Activated B cell treated with CpG ODN at 0.5 μM for 24 hours (primary cell): ENCODE data around the gene SLC16A7. TPM values are rescaled to one million over a fixed set of nuclear protein-coding genes. Genes with fewer than 3 reads are reported as not detected.

ENCODE experiments used
- ATAC-seq: fragments of 200-7000 bp; cut with Tn5 transposase; one replicate; pipeline ENCODE4 v1.10.0; 2021; ENCODE audit warnings: low read depth, mild to moderate bottlenecking, moderate library complexity
- CTCF ChIA-PET: fragments of 350-600 bp; sonication (Branson Sonifier 250); formaldehyde crosslinking; loops from one replicate; lab custom pipeline; 2021; ENCODE audit warnings: antibody characterized with exemption; lab: Charles Lee
- POLR2A ChIA-PET: fragments of 350-600 bp; sonication (Branson Sonifier 250); formaldehyde crosslinking; loops from one replicate; lab custom pipeline; 2021; ENCODE audit warnings: antibody characterized with exemption; lab: Charles Lee
- DNase-seq: peaks from one replicate; pipeline ENCODE4 v3.0.0; 2022
- H3K27ac Mint-ChIP-seq: one replicate; pipeline ENCODE4 v1.8.0; 2020; ENCODE audit warnings: mixed read lengths
- H3K27me3 Mint-ChIP-seq: one replicate; pipeline ENCODE4 v1.8.0; 2021; ENCODE audit warnings: mixed read lengths
- H3K36me3 Mint-ChIP-seq: one replicate; pipeline ENCODE4 v1.8.0; 2021; ENCODE audit warnings: low read depth, mixed read lengths
- H3K4me1 Mint-ChIP-seq: one replicate; pipeline ENCODE4 v1.8.0; 2021; ENCODE audit warnings: mixed read lengths
- H3K4me3 Mint-ChIP-seq: one replicate; pipeline ENCODE4 v1.8.0; 2020; ENCODE audit warnings: mild to moderate bottlenecking, mixed read lengths
- H3K9me3 Mint-ChIP-seq: one replicate; pipeline ENCODE4 v1.8.0; 2020; ENCODE audit warnings: mixed read lengths
- intact Hi-C: fragments of 100-400 bp; cut with micrococcal nuclease; formaldehyde crosslinking; loops from one replicate; pipeline ENCODE4 v1.15.1; 2024
- total RNA-seq: library from RNA; stranded (reverse); gene quantifications from 2 replicates; pipeline ENCODE4 v1.2.3, GENCODE V29; 2022
- TF ChIP-seq, protein P1 (sequence below): fragments of 200-600 bp; IDR thresholded peaks from one replicate; pipeline ENCODE4 v1.8.0; 2022; ENCODE audit warnings: antibody characterized with exemption, mild to moderate bottlenecking

Gene SLC16A7
- total RNA-seq, 1 donor from 2014 or later: 22.4 TPM

- TF ChIP-seq, protein P1, sequence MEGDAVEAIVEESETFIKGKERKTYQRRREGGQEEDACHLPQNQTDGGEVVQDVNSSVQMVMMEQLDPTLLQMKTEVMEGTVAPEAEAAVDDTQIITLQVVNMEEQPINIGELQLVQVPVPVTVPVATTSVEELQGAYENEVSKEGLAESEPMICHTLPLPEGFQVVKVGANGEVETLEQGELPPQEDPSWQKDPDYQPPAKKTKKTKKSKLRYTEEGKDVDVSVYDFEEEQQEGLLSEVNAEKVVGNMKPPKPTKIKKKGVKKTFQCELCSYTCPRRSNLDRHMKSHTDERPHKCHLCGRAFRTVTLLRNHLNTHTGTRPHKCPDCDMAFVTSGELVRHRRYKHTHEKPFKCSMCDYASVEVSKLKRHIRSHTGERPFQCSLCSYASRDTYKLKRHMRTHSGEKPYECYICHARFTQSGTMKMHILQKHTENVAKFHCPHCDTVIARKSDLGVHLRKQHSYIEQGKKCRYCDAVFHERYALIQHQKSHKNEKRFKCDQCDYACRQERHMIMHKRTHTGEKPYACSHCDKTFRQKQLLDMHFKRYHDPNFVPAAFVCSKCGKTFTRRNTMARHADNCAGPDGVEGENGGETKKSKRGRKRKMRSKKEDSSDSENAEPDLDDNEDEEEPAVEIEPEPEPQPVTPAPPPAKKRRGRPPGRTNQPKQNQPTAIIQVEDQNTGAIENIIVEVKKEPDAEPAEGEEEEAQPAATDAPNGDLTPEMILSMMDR: no peak
- intact Hi-C loops: loop anchor here (5.0 kb wide), 1 partner anchor 183 kb away; the partner anchor contains the start of gene SLC16A7
- ChIA-PET POLR2A (no interaction called here), CTCF (no interaction called here)
- DNase-seq (no peak), ATAC-seq (no peak)
- no peaks in the 10 kb centered on the region for H3K27me3 Mint-ChIP-seq
- no peak overlapping the region for H3K4me3 Mint-ChIP-seq
- no peak overlapping the region for H3K27ac Mint-ChIP-seq
- H3K9me3 Mint-ChIP-seq: peaks cover 7% of the 10 kb centered on the region
- H3K4me1 Mint-ChIP-seq: no peaks in the 10 kb centered on the region
- H3K36me3 Mint-ChIP-seq: peaks cover 23% of the 10 kb centered on the region
These were observed 184.8 kb downstream of the SLC16A7 start for GRCh38 chr12:59780605-59781135.

DNA sequence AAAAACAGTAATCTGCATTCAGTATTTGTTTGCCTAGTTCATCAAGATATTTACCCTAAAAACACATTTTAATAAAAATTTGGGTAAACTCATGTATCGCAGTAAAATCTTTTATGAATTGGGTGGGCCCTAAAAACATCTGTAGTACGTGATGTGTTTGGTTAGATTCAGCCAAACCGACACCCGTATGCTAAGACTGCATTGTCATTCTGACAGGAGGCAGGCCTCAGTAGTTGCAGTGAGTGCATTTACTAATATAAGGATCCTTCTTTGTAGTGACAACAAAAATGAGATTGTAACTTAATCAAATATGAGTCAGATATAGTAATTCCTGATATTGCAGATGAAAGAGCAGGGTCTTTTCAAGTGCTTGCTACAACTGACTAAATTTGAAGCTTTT lies 191.8 kb downstream of the SLC16A7 start:
- Mint-ChIP-seq H3K4me1 (no peaks in the 10 kb centered on the region), H3K4me3 (no peak overlapping the region), H3K27ac (no peak overlapping the region), H3K27me3 (no peaks in the 10 kb centered on the region), H3K9me3 (no peaks in the 10 kb centered on the region), H3K36me3 (peaks cover 3% of the 10 kb centered on the region)
- intact Hi-C loops: no loop called here
- ATAC-seq (no peak), DNase-seq (no peak)
- POLR2A ChIA-PET: no interaction called here
- CTCF ChIA-PET: no interaction called here
- TF ChIP-seq, protein P1: no peak

GRCh38 chr12:59792647-59793046 lies 196.8 kb downstream of the SLC16A7 start:
- ChIA-PET CTCF (no interaction called here), POLR2A (no interaction called here)
- no peaks in the 10 kb centered on the region for H3K4me1 Mint-ChIP-seq
- ATAC-seq: no peak
- no peaks in the 10 kb centered on the region for H3K27me3 Mint-ChIP-seq
- intact Hi-C loops: no loop called here
- H3K9me3 Mint-ChIP-seq: peaks cover 16% of the 10 kb centered on the region
- no peak overlapping the region for H3K4me3 Mint-ChIP-seq
- H3K27ac Mint-ChIP-seq: no peak overlapping the region
- no peak for DNase-seq
- TF ChIP-seq, protein P1: no peak
- H3K36me3 Mint-ChIP-seq: peaks cover 3% of the 10 kb centered on the region

- no peaks in the 10 kb centered on the region for H3K36me3 Mint-ChIP-seq
- DNase-seq (no peak), ATAC-seq (no peak)
- no peaks in the 10 kb centered on the region for H3K27me3 Mint-ChIP-seq
- peaks cover 2% of the 10 kb centered on the region for H3K4me1 Mint-ChIP-seq
- CTCF ChIA-PET: no interaction called here
- peak overlapping the region; percentile 28 for H3K4me3 Mint-ChIP-seq
- intact Hi-C loops: no loop called here
- H3K27ac Mint-ChIP-seq: no peak overlapping the region
- POLR2A ChIA-PET: no interaction called here
- TF ChIP-seq, protein P1: no peak
- peaks cover 21% of the 10 kb centered on the region for H3K9me3 Mint-ChIP-seq
These were observed 207.9 kb downstream of the SLC16A7 start for GRCh38 chr12:59803735-59804134.

DNA sequence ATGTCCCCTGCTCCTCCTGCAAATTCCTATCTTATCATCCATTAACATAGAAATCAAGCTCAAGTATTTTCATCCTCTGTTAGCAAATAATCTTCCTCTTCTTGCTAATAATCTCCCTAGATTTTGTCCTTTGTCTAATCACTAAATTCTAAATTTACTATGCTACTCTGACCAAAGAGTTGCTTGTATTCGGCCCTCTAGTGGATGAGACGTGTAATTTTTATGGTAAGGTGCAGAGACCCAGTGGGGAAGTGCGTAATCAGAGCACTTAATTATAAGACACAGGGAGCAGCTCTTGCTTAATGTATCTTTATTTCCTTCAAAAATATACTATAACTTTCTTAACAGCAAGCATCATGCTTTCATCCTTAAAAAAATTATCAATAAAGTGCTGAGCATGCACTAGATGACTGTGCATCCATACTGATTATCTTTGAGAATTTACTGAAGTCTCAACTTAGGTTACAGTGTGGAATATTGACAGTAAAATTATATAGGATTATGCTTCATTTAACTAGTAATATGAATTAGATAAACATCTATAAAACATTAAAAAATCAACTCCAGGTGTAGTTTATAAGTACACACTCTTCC lies 212.6 kb downstream of the SLC16A7 start:
- H3K27me3 Mint-ChIP-seq: no peaks in the 10 kb centered on the region
- H3K4me3 Mint-ChIP-seq: no peak overlapping the region
- ATAC-seq: peak; percentile 72
- no peaks in the 10 kb centered on the region for H3K9me3 Mint-ChIP-seq
- intact Hi-C loops: loop anchor here (1.0 kb wide), 4 partner anchors 212 to 405 kb away; partner anchors contain the start of gene SLC16A7
- no peak overlapping the region for H3K27ac Mint-ChIP-seq
- ChIA-PET POLR2A (no interaction called here), CTCF (interaction anchor here (0.8 to 4.2 kb wide), 15 partner anchors 10 to 411 kb away, joined by 3 to 27 read pairs (median 4); partner anchors contain the start of gene SLC16A7)
- no peaks in the 10 kb centered on the region for H3K36me3 Mint-ChIP-seq
- TF ChIP-seq, protein P1: peak; percentile 74
- no peak for DNase-seq
- H3K4me1 Mint-ChIP-seq: peaks cover 2% of the 10 kb centered on the region
